DND-41 (cell line): ENCODE results near the gene PTPRE.

Source experiments
- EZH2 ChIP-seq: IDR thresholded peaks from 3 replicates; pipeline ENCODE4 v1.6.1; 2012; ENCODE audit warnings: borderline replicate concordance, low read depth, mild to moderate bottlenecking, moderate library complexity, low read length, inconsistent platforms; ENCODE audit not compliant: severe bottlenecking
- TF ChIP-seq, protein P1 (sequence below): IDR thresholded peaks from 2 replicates; pipeline ENCODE4 v1.5.1; 2012; ENCODE audit warnings: borderline replicate concordance, low read length, moderate library complexity, mild to moderate bottlenecking; ENCODE audit not compliant: poor library complexity, severe bottlenecking; ENCODE audit errors: extremely low read depth

DNA sequence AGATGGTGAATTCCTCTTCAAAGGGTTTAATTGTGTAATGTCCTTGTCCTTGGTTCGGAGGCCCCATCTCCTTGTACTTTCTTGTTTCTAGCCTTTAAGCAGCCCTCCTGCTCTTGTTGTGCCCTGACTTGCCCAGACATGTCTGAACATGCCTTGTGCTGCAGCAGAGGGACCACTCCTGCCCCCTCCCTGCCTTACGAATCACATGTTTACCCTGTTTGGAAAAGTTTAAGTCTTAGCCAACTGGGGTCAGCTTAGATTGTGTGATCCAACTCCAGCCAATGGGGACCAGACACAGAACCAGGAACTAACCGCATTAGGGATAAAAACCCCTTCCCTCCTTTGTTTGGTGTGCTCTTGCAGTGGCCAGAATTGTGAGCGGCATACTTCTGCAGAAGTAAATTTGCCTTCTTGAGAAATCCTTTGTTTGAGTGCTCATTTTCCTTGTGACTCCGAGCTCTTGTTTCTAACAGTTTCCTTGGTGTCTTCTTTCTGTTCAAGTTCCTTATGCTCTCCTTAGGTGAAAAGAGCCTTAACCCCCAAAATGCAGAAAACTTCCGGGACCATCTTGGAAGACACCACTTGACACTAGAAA, 43.6 kb upstream of the PTPRE start:
- TF ChIP-seq, protein P1, sequence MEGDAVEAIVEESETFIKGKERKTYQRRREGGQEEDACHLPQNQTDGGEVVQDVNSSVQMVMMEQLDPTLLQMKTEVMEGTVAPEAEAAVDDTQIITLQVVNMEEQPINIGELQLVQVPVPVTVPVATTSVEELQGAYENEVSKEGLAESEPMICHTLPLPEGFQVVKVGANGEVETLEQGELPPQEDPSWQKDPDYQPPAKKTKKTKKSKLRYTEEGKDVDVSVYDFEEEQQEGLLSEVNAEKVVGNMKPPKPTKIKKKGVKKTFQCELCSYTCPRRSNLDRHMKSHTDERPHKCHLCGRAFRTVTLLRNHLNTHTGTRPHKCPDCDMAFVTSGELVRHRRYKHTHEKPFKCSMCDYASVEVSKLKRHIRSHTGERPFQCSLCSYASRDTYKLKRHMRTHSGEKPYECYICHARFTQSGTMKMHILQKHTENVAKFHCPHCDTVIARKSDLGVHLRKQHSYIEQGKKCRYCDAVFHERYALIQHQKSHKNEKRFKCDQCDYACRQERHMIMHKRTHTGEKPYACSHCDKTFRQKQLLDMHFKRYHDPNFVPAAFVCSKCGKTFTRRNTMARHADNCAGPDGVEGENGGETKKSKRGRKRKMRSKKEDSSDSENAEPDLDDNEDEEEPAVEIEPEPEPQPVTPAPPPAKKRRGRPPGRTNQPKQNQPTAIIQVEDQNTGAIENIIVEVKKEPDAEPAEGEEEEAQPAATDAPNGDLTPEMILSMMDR, result no peak
- TF ChIP-seq EZH2, result no peak
